HL-60 (cell line): ENCODE results near the gene MEF2C.

ENCODE experiments used
- CTCF ChIP-seq: IDR thresholded peaks from one replicate; pipeline ENCODE4 v1.5.1; 2011; ENCODE audit warnings: low read length, control low read depth, inconsistent platforms; ENCODE audit not compliant: insufficient read depth
- GABPA ChIP-seq: IDR thresholded peaks from 2 replicates; pipeline ENCODE4 v1.6.1; 2012; ENCODE audit warnings: low read depth
- POLR2AphosphoS5 ChIP-seq: IDR thresholded peaks from 2 replicates; pipeline ENCODE4 v1.6.1; 2012; ENCODE audit warnings: low read depth
- SPI1 ChIP-seq: IDR thresholded peaks from 2 replicates; pipeline ENCODE4 v1.6.1; 2012; ENCODE audit warnings: low read depth, mild to moderate bottlenecking, borderline replicate concordance

GRCh38 chr5:88688984-88689667, 193.9 kb downstream of the MEF2C start:
- no peak for TF ChIP-seq CTCF
- TF ChIP-seq SPI1: no peak
- TF ChIP-seq GABPA: no peak
- TF ChIP-seq POLR2AphosphoS5: no peak
